MG63 (cell line): ENCODE results near the gene OPCML. TPM values are rescaled to one million over a fixed set of nuclear protein-coding genes. Genes with fewer than 3 reads are reported as not detected.
A peak's percentile ranks its signal among the peaks of the same experiment; 100 is the strongest.

Experiments
- DNase-seq: peaks from one replicate; pipeline ENCODE4 v3.0.0-alpha.2; 2020
- H3K27me3 ChIP-seq: fragments of 250-450 bp; sonication (Bioruptor Pico); 2 replicates; pipeline ENCODE4 v1.5.1; 2020; ENCODE audit warnings: mild to moderate bottlenecking, moderate library complexity
- H3K36me3 ChIP-seq: fragments of 250-450 bp; sonication (Bioruptor Pico); 2 replicates; pipeline ENCODE4 v1.5.1; 2020; ENCODE audit warnings: mild to moderate bottlenecking, moderate library complexity
- H3K4me3 ChIP-seq: fragments of 250-450 bp; sonication (Bioruptor Pico); 2 replicates; pipeline ENCODE4 v1.5.1; 2020; ENCODE audit warnings: mild to moderate bottlenecking, moderate library complexity
- H3K9me3 ChIP-seq: fragments of 250-450 bp; sonication (Bioruptor Pico); 2 replicates; pipeline ENCODE4 v1.5.1; 2020; ENCODE audit warnings: mild to moderate bottlenecking, moderate library complexity
- total RNA-seq: library from RNA; depleted of rRNA; stranded (reverse); fragments of >200 nt; shearing (Covaris generic); gene quantifications from 2 replicates; pipeline ENCODE4 v1.2.3, GENCODE V29; 2014; ENCODE audit warnings: low replicate concordance

Gene OPCML
- total RNA-seq, 1 experiment from 2014 or later, result not detected

DNA sequence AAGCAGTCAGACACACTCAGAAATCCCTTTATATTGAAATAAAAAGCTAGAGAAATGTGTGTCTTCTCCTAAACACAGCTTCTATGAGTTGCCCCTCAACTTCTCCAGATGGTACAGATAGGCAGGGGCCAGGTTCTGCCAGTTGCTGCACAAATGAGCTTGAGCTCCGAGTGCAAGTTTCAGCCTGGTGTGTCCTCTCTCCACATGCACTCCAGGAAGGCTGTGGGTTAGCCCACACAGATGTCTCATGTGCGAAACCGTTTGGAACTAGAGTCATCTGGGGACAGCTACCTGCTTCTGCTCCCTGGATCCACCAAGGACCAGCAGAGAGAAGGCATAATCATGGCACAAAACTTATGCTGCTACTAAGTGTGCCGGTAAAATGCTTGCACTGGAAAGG, 812.6 kb downstream of the OPCML start:
- no peak for DNase-seq
- Histone ChIP-seq H3K36me3 (no peaks in the 10 kb centered on the region), H3K9me3 (no peaks in the 10 kb centered on the region), H3K4me3 (no peak overlapping the region), H3K27me3 (no peaks in the 10 kb centered on the region)

- Histone ChIP-seq H3K36me3 (no peaks in the 10 kb centered on the region), H3K27me3 (no peaks in the 10 kb centered on the region), H3K9me3 (no peaks in the 10 kb centered on the region), H3K4me3 (no peak overlapping the region)
- no peak for DNase-seq
These were observed 813.3 kb downstream of the OPCML start for GRCh38 chr11:132718711-132719671.

GRCh38 chr11:132717824-132718223, 814.5 kb downstream of the OPCML start:
- H3K9me3 ChIP-seq, result no peaks in the 10 kb centered on the region
- H3K36me3 ChIP-seq, result no peaks in the 10 kb centered on the region
- no peak overlapping the region for H3K4me3 ChIP-seq
- H3K27me3 ChIP-seq, result no peaks in the 10 kb centered on the region
- DNase-seq, result no peak

- H3K4me3 ChIP-seq, result no peak overlapping the region
- DNase-seq, result no peak
- H3K27me3 ChIP-seq, result no peaks in the 10 kb centered on the region
- H3K36me3 ChIP-seq, result no peaks in the 10 kb centered on the region
- H3K9me3 ChIP-seq, result no peaks in the 10 kb centered on the region
These were observed 816.3 kb downstream of the OPCML start for GRCh38 chr11:132716037-132716436.

- Histone ChIP-seq H3K36me3 (no peaks in the 10 kb centered on the region), H3K9me3 (no peaks in the 10 kb centered on the region), H3K27me3 (no peaks in the 10 kb centered on the region), H3K4me3 (no peak overlapping the region)
- no peak for DNase-seq
These were observed 817.4 kb downstream of the OPCML start for GRCh38 chr11:132714859-132715440.

DNA sequence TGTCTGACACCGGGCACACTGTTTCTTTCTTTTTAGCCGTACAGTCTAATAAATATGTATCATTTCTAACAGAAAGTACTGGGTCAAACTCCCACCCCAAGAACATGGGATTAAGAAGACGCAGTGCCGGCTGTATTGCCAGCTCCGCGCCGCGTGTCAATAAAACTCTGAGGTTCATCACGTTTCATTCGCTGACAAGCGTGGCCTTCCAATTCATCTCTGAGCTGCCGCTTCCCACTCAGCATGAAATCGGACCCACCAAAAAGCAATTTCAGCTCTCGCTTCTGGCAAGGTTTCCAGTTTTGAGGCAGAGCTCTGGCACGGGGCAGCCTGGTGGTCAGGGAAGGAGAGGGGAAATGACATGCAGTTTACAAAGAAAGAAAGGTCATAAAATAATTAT, 819.8 kb downstream of the OPCML start:
- Histone ChIP-seq H3K36me3 (no peaks in the 10 kb centered on the region), H3K9me3 (no peaks in the 10 kb centered on the region), H3K27me3 (no peaks in the 10 kb centered on the region), H3K4me3 (no peak overlapping the region)
- no peak for DNase-seq

DNA sequence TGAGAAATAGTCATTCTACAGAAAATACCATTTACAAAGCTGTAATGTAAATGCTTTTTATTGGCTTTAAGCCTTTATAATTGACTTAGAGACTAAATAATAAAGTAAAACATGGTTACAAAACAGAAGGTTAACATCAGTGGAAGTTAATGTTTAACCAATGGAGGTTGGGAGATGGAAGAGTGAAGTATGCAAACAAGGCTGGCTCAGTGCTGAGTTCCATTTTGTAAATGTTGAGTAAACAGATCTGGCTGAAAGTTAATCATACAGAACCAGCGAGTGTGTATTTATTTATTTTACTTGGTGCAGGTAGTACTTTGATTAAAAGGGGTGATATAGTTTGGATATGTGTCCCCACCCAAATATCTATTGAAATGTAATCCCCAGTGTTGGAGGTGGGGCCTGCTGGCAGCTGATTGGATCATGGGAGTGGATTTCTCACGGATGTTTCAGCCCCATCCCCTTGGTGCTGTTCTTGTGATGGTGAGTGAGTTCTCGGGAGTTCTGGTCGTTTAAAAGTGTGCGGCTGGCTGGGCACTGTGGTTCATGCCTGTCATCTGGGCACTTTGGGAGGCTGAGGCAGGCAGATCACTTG, 827.4 kb downstream of the OPCML start:
- no peak for DNase-seq
- no peaks in the 10 kb centered on the region for H3K27me3 ChIP-seq

GRCh38 chr11:132692891-132693290, 839.4 kb downstream of the OPCML start:
- Histone ChIP-seq H3K9me3 (no peaks in the 10 kb centered on the region), H3K27me3 (peaks cover 4% of the 10 kb centered on the region; the same call in 1 of the 2 replicates), H3K4me3 (no peak overlapping the region), H3K36me3 (no peaks in the 10 kb centered on the region)
- no peak for DNase-seq

More for the DNA sequence above, 827.4 kb downstream of the OPCML start:
- no peaks in the 10 kb centered on the region for H3K9me3 ChIP-seq
- H3K36me3 ChIP-seq, result no peaks in the 10 kb centered on the region
- no peak overlapping the region for H3K4me3 ChIP-seq

DNA sequence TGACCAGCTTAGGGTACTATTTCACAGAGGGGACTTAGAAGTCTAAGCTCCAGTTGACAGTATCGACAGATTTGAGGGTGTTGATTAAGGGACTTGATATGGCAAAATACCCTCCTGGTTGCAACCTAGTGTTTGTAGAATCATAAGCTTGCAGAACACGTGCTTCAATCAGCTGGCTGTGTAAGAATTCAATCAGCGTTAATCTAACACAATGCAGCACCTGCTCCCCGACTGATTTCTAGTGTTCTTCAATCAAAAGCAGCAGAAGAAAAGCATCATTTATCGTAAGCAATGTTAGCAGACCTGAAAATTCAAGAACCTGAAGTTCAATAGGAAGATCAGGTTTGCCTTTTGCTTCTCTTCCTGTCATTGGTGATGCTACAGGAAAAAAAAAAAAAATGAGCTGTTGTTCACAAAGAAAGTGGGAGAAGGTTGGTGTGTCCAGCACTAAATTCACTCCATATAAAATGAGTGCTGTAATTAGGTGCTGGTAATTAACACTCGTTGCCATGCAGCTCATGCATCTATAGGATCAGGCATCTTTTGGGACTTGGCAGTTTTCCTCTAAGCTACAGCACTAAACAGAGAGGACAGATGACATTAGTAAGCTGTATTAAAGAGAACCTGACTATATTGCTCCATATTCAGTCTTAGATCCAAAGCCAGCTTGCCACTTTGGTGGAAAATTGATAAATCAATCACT, 840.3 kb downstream of the OPCML start:
- Histone ChIP-seq H3K36me3 (no peaks in the 10 kb centered on the region), H3K9me3 (no peaks in the 10 kb centered on the region), H3K4me3 (no peak overlapping the region), H3K27me3 (peaks cover 4% of the 10 kb centered on the region; the same call in 1 of the 2 replicates)
- DNase-seq, result no peak

- DNase-seq, result no peak
- Histone ChIP-seq H3K36me3 (no peaks in the 10 kb centered on the region), H3K4me3 (no peak overlapping the region), H3K9me3 (no peaks in the 10 kb centered on the region), H3K27me3 (peaks cover 9% of the 10 kb centered on the region)
These were observed 845.4 kb downstream of the OPCML start for GRCh38 chr11:132686886-132687285.

DNA sequence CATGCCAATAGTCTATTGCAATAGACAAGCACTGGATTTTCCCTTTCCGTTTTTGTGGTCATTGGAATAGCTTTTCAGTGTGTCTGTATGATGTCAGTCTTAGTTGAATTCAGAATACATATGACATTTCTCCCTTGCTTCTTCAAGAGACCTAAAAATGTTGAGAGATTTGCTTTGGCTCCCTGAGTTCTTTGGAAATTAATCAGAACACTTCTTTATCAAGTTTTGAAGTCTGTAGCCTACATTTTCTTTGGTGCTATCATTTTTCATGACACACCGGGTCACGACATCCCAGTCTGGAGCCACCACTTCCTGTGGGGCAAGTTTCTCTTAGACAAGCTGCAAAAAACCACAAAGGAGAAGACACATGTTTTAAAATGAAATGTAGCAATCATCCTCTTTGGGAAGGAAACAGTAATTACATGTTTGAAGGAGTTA, 847.1 kb downstream of the OPCML start:
- no peak for DNase-seq
- Histone ChIP-seq H3K27me3 (peaks cover 5% of the 10 kb centered on the region; the same call in 1 of the 2 replicates), H3K9me3 (no peaks in the 10 kb centered on the region), H3K36me3 (no peaks in the 10 kb centered on the region), H3K4me3 (no peak overlapping the region)

DNA sequence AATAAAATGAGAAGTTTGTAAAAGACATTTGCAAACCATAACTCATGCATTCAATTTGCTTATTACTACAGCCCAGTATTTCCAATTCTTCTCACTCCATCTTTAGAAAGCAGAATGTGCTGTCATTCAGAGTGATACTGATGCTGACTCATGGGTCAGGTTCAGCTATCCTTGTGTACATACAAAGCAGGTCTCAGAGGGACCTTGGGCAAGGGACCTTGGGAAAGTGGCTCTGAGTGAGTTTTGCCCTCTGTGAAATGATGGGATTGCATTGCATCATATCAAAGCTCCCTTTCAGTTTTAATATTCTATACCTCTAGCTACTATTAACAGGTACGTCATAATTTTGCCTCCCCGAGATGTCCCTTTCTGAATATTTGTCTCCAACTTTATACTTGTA, 848.7 kb downstream of the OPCML start:
- no peaks in the 10 kb centered on the region for H3K36me3 ChIP-seq
- DNase-seq, result no peak

DNA sequence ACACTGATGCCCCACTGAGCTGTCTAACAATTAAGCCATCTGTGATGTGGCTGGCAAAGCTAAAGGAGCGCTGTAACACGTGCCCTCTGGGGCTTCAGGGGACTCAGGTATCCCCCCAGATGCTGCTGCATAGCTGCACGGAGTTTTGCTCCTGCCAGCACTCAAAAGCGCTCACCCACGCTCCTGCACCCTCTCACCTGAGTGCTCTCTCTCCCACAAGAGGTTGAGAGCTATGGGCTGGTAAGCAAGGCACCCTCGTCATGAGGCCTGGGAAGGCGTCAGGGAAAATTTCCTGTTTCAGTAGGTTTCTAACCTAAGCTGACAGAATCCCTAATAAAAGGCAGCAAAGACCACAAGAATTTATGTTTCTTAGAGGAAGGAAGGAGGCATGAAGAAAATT, 850.3 kb downstream of the OPCML start:
- H3K36me3 ChIP-seq, result no peaks in the 10 kb centered on the region

More for the DNA sequence above, 848.7 kb downstream of the OPCML start:
- no peaks in the 10 kb centered on the region for H3K9me3 ChIP-seq
- H3K27me3 ChIP-seq, result peaks cover 5% of the 10 kb centered on the region; the same call in 1 of the 2 replicates
- H3K4me3 ChIP-seq, result no peak overlapping the region

GRCh38 chr11:132680584-132680983, 851.7 kb downstream of the OPCML start:
- Histone ChIP-seq H3K9me3 (no peaks in the 10 kb centered on the region), H3K36me3 (no peaks in the 10 kb centered on the region), H3K4me3 (no peak overlapping the region), H3K27me3 (peaks cover 5% of the 10 kb centered on the region; the same call in 1 of the 2 replicates)
- no peak for DNase-seq

More for the DNA sequence above, 850.3 kb downstream of the OPCML start:
- peaks cover 5% of the 10 kb centered on the region; the same call in 1 of the 2 replicates for H3K27me3 ChIP-seq
- no peak overlapping the region for H3K4me3 ChIP-seq
- no peak for DNase-seq
- no peaks in the 10 kb centered on the region for H3K9me3 ChIP-seq

DNA sequence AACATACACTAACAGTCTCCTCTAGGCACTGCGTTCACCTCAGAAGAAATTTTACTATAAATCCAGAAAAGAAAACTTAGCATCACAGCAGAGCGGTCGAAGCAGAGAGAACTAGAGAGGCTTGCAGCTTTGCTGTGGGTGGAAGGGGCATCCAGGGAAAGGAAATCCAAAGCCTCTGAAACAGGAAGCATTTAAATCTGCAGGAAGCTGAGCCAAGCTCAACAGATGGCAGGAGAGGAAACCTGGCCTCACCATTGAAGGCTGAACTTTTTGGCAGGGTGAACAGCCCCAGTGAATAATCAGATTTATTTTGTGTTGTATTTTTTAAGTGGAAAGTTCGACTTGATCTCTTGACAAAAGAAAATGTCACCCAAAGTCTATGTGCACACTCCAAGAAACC, 858.1 kb downstream of the OPCML start:
- H3K36me3 ChIP-seq, result no peaks in the 10 kb centered on the region
- no peaks in the 10 kb centered on the region for H3K9me3 ChIP-seq
- DNase-seq, result peak; percentile 1
- no peak overlapping the region for H3K4me3 ChIP-seq
- no peaks in the 10 kb centered on the region for H3K27me3 ChIP-seq

- H3K9me3 ChIP-seq, result no peaks in the 10 kb centered on the region
These were observed 860.4 kb downstream of the OPCML start for GRCh38 chr11:132671851-132672370.

More at GRCh38 chr11:132671851-132672370, 860.4 kb downstream of the OPCML start:
- Histone ChIP-seq H3K4me3 (no peak overlapping the region), H3K36me3 (no peaks in the 10 kb centered on the region), H3K27me3 (no peaks in the 10 kb centered on the region; the same call in 1 of the 2 replicates)
- no peak for DNase-seq
